Omental fat pad (tissue), 4 donors: Measurements from ENCODE around the gene DCAF17. TPM values are rescaled to one million over a fixed set of nuclear protein-coding genes. Genes with fewer than 3 reads are reported as not detected.

ENCODE experiments used
- ATAC-seq: fragments of 150-250 bp; one replicate; pipeline ENCODE4 v1.9.1; 2016; ENCODE audit warnings: mild to moderate bottlenecking, moderate library complexity; ENCODE audit not compliant: low FRiP score
- DNase-seq: peaks from one replicate; pipeline ENCODE4 v3.0.0-alpha.2; 2019; ENCODE audit warnings: low spot score
- total RNA-seq, 4 donors: library from RNA; depleted of rRNA; stranded (reverse); fragments of >200 nt; gene quantifications; one replicate each; pipeline ENCODE4 v1.1.0, GENCODE V29; 2016
- TF ChIP-seq, protein P1 (sequence below), 3 donors: fragments of 450-650 bp; IDR thresholded peaks; one replicate each; pipeline ENCODE4 v1.5.1; 2016 to 2017; ENCODE audit warnings: antibody characterized with exemption in 3 of 3, mild to moderate bottlenecking in 3 of 3, moderate library complexity in 2 of 3

Gene DCAF17
- total RNA-seq, 4 donors from 2014 or later = 9.9 to 25.7 (median 15.1) TPM

DNA sequence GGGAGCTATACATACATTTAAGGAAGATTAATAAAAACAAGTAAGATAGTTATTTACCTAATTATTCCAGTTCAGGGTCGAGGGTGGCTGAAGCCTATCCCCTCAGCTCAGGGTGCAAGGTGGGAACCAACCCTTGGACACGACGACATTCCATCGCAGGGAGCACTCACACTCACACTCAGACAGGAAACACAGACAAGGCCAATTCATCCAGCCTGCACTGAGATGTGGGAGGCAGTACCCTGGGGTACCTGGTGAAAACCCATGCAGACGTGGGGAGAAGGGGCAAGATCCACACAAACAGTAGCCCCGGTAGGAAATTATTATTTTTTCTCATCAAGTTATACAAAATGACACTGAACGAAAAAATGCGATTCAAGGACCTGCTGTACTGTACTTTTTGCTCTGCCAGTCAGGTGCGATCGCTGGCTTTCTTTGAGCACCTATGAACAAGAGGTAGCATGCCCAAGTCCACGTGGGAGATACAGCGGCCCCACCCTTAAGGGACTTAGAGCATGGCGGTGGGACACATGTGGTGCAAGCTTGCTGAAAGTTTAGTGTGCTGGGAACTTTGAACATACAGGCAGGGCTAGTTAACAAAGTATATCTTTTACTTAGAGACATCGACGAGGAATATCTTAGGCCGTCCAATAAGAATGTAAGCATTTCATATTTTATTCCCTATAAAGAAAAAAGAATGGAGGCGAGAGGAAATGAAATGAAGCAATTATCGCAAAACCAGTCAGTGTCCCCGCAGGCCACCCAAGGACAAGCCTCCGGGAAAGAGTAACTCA lies 860 bp upstream of the DCAF17 start:
- no peak for DNase-seq
- TF ChIP-seq, protein P1, sequence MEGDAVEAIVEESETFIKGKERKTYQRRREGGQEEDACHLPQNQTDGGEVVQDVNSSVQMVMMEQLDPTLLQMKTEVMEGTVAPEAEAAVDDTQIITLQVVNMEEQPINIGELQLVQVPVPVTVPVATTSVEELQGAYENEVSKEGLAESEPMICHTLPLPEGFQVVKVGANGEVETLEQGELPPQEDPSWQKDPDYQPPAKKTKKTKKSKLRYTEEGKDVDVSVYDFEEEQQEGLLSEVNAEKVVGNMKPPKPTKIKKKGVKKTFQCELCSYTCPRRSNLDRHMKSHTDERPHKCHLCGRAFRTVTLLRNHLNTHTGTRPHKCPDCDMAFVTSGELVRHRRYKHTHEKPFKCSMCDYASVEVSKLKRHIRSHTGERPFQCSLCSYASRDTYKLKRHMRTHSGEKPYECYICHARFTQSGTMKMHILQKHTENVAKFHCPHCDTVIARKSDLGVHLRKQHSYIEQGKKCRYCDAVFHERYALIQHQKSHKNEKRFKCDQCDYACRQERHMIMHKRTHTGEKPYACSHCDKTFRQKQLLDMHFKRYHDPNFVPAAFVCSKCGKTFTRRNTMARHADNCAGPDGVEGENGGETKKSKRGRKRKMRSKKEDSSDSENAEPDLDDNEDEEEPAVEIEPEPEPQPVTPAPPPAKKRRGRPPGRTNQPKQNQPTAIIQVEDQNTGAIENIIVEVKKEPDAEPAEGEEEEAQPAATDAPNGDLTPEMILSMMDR (IDR thresholded peaks at IDR 0.05) = no peak
- no peak for ATAC-seq

DNA sequence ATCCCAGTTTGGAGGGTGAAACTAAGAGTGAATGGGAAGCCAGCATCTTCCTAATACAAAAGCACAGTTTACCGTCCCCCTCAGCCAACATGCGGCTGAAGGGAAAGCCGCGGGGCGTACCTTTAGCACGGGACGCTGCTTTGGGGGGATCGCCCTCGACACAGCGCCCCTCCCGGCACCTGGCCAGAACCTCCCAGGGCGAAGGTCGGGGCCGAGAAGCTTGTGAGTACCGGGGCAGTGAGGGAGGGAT lies 338 bp upstream of the DCAF17 start, which contains the start of gene METTL8:
TSS of gene METTL8 (minus strand) at position 228 of the 250 bp plus-strand sequence. CDS start 41,805 bp downstream, outside the sequence.
- TF ChIP-seq, protein P1 (IDR thresholded peaks at IDR 0.05) = no peak
- no peak for ATAC-seq

DNA sequence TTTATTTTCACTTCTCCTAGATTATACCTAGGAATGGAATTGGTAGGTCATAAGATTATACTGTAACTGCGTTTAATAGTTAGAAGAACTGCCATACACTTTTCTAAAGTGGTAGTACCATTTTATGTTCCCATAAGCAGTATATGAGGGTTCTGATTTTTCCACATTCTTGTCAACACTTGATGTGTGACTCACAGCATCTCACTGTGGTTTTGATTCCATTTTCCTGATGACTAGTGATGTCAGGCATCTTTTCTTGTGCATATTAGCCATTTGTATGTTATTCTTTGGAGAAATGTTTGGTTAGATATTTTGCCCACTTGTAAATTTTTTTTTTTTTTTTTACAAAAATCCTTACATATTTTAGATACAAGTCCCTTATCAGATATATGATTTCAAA lies 2.3 kb downstream of the DCAF17 start:
- DNase-seq (no peak), ATAC-seq (no peak)
- TF ChIP-seq, protein P1 (IDR thresholded peaks at IDR 0.05) = no peak

More for the DNA sequence above, 338 bp upstream of the DCAF17 start, which contains the start of gene METTL8:
- no peak for DNase-seq

DNA sequence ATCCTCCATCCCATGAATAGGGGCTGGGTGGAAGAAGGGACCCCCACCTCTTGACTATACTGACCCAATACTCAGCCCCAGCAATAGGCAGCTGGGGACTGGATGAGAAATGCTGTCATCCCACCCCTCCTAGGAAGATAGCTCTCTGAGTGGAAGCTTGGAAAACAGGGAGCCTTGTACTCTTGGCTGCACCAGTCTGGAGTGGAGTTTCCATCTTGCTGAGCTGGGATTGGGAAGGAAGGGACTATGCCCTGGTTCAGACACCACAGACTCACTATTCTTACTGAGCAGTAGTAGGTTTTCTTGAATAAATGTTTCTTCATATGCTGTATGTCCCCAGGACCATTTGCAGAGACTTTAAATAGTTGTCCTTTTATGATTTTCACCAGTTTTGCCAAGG lies 7.4 kb downstream of the DCAF17 start:
- TF ChIP-seq, protein P1 (IDR thresholded peaks at IDR 0.05) = no peak
- no peak for DNase-seq
- ATAC-seq = no peak

DNA sequence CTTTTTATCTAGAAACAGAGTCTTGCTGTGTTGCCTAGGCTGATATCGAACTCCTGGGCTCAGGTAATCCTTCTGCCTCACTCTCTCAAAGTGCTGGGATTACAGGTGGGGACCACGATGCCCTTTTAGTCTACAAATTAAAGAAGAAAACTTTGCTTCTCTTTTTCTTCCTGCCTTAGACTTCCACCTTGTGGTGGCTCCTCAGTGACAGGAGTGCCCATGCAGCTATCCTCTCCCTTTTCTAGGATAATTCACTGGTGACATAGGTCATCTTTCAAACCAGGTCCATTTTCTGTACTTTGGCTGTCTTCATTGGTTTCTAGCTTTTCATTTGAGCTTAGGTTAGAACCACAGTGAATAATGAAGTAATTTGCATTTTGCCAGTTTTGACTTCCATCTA lies 13.6 kb downstream of the DCAF17 start:
- DNase-seq = no peak
- no peak for ATAC-seq
- TF ChIP-seq, protein P1 (IDR thresholded peaks at IDR 0.05) = no peak

DNA sequence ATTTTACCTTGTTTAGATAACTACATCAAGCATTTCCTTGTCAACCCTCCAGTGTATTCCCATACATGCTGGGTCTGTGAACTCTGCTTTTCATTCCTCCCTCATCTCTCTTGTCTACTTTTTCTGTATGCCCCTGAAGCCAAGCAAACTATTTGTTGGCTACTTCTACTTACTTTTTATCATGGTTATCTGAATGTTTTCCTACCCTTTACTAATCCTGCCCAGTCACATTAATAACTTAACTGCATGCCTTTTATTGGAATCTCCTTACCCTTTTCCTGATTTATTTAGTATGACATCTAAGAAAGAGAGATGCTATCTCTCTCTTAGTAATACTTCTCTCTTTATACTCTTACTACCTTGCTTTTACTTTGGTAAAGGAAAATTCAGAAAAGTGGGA lies 17.0 kb downstream of the DCAF17 start:
- DNase-seq (no peak), ATAC-seq (no peak)
- TF ChIP-seq, protein P1 (IDR thresholded peaks at IDR 0.05) = no peak

DNA sequence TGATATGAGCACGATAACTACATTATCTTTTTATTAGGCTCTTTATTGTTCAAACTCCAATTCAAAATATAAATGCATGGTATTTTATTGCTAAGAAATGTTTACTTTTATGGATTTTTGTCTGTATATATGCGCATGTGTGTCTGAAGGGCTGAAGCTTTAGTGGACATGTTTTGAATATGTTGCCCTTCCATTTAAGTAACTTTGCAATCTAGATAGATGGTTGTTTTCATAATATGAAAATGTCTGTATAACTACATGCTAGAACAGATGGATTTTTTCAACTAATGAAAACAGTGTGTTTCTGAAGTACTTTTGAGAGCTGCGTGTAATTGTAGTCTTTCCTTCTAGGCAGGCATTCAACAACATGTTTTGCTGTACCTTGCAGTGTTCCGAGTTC lies 18.7 kb downstream of the DCAF17 start:
- DNase-seq = no peak
- ATAC-seq = no peak
- TF ChIP-seq, protein P1 (IDR thresholded peaks at IDR 0.05) = no peak
